GM19372 (cell line): Measurements from ENCODE around the gene NELFE.
"Not testable (repeated sequence)": the region's sequence is repeated elsewhere in the genome, so short reads cannot be mapped to it uniquely, and the experiment has no call there.

Experiments
- ATAC-seq: cut with Tn5 transposase; IDR thresholded peaks from one replicate; pipeline ENCODE4 v1.9.1; 2021; ENCODE audit warnings: mild to moderate bottlenecking, low read depth, moderate library complexity; ENCODE audit not compliant: unreplicated experiment

NELFE gene

GRCh38 chr6:31949926-31950548 is 8.7 kb downstream of the NELFE start:
- ATAC-seq, result no peak

DNA sequence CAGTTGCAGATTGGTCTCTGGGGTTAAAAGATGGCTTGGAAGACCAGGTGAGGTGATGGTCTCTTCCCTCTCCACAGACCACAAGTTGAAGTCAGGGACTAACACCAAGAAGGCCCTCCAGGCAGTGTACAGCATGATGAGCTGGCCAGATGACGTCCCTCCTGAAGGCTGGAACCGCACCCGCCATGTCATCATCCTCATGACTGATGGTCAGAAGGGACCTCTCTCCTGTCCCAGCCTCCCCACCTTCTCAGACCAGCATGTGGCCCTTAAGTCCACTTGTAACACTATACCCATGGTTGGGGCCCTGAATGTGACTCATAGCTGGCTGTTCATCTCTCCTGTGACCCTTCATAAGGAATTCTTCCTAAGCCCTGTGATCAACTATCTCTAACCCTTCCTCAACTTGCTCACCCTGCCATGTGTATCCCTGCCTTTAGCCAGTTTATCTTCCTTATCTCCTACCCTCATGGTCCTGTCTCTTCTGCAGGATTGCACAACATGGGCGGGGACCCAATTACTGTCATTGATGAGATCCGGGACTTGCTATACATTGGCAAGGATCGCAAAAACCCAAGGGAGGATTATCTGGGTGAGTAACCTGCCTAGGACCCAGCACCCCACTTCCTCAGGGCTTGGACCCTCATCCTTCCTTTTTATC is 9.9 kb downstream of the NELFE start:
- ATAC-seq, result no peak

DNA sequence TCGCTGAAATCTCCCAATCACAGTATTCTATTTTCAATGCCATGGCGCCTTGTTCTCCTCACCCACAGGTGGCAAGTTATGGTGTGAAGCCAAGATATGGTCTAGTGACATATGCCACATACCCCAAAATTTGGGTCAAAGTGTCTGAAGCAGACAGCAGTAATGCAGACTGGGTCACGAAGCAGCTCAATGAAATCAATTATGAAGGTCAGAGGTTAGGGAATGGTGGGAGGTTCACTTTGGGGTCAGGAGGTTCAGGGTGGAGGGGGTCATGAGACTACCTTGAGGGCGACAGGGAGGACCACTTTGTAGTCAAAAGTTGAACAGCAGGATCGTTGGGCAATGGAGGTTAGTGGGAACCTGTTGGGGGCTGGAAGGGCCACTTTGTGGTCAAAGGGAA is 10.5 kb downstream of the NELFE start:
- ATAC-seq, result no peak

DNA sequence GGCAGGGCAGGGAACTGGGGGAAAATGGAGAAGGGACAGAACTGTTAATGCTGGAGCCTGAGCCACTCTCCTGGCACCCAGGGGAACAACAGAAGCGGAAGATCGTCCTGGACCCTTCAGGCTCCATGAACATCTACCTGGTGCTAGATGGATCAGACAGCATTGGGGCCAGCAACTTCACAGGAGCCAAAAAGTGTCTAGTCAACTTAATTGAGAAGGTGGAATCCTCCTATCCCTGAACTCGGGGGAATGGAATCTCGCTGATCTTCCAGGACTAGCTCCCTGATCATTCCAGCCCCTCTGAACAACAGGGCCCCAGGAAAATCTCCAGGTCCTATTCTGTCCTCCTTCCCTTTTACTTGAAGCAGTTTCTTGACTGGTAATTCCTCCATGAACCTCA is 10.9 kb downstream of the NELFE start:
- ATAC-seq, result no peak

DNA sequence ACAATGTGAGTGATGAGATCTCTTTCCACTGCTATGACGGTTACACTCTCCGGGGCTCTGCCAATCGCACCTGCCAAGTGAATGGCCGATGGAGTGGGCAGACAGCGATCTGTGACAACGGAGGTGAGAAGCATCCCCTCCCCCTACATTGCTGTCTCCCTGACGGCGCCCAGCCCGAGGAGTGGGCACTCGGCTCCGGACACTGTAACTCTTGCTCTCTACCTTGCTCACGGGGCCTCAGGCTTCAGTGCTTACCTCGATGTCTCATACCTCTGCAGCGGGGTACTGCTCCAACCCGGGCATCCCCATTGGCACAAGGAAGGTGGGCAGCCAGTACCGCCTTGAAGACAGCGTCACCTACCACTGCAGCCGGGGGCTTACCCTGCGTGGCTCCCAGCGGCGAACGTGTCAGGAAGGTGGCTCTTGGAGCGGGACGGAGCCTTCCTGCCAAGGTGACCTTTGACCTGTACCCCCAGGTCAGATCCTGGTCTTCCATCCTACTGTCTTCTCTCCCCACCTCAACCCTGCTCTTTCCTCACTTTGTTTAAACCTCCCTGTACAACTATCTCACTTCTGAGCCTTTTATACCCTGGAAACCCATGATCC is 11.6 kb downstream of the NELFE start:
- ATAC-seq, result no peak

DNA sequence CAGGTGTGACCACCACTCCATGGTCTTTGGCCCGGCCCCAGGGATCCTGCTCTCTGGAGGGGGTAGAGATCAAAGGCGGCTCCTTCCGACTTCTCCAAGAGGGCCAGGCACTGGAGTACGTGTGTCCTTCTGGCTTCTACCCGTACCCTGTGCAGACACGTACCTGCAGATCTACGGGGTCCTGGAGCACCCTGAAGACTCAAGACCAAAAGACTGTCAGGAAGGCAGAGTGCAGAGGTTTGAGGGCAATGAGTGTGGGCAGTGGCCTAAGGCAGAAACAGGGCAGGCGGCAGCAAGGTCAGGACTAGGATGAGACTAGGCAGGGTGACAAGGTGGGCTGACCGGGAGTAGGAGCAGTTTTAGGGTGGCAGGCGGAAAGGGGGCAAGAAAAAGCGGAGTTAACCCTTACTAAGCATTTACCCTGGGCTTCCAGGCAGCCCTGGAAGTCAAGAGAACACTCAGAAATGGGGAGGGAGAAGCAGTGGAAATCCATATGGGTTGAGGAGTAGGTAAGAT is 12.3 kb downstream of the NELFE start:
- ATAC-seq, result no peak

GRCh38 chr6:31945507-31946369 is 13.0 kb downstream of the NELFE start, which contains the start of gene CFB:
CFB (plus strand) TSS chr6:31946095; CDS start chr6:31946222, 127 bp downstream.
- ATAC-seq, result no peak

- ATAC-seq, result no peak
These were observed 13.6 kb downstream of the NELFE start for GRCh38 chr6:31945154-31945506.

- ATAC-seq, result no peak
These were observed 15.0 kb downstream of the NELFE start for GRCh38 chr6:31943742-31944141.

DNA sequence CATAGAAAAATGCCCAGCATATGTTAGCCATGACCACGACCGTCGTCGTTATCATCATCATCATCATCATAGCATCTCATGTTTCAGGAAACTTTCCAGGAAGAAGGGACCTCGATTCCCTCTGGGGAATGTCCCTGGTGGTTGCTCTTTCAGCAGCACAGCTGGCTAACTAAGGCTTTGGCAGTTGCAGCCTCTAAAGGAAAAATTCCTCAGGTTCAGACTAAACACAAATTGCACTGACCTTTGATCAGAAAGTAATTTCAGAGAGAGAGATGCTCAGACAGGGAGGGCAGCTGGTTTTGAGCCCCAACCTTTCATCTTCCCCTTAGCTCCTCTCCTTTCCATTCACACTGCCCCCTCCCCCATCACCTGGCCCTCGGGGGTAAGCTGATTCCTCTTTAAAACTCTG is 18.5 kb downstream of the NELFE start:
- ATAC-seq, result no peak

DNA sequence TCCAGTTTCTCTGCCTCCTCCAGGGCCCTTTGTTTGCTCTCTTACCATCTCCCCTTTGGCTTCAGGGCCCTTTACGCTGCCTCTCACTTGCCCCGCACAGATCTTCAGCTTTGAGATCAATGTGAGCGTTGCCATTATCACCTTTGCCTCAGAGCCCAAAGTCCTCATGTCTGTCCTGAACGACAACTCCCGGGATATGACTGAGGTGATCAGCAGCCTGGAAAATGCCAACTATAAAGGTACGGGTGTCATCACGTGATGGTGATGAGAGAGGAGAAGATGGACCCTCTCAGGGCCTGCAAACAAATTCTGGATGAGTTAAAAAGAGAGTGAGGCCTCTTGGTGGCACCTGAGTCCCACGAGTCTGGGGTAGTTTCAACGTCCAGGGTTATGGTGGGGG is 22.9 kb downstream of the NELFE start:
- ATAC-seq, result no peak

DNA sequence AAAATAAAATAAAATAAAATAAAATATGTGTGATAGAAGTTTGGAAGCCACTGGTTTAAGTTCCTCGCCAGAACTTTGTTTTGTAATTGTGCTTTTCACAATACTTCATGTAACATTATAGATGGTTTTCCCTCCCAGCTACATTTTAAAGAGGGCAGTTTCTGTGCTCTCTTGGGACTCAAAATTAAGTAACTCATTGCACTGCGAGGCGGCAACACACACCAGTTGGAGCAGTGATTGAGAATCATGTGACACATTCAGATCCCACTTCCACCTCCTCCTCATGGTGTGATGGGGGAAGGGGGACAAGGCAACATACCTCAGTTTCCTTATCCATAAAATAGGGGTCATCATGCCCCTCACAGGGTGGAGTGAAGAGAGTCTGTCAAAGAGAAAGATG is 23.8 kb downstream of the NELFE start:
- ATAC-seq, result no peak

GRCh38 chr6:31933537-31933936 is 25.2 kb downstream of the NELFE start:
- no peak for ATAC-seq

DNA sequence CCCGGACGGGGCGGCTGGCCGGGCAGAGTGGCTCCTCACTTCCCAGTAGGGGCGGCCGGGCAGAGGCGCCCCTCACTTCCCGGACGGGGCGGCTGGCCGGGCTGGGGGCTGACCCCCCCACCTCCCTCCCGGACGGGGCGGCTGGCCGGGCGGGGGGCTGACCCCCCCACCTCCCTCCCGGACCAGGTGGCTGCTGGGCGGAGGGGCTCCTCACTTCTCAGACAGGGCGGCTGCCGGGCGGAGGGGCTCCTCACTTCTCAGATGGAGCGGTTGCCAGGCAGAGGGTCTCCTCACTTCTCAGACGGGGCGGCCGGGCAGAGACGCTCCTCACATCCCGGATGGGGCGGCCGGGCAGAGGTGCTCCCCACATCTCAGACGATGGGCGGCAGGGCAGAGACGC is 26.6 kb downstream of the NELFE start:
- ATAC-seq, result not testable (repeated sequence)

GRCh38 chr6:31930962-31931361 is 27.8 kb downstream of the NELFE start:
- no peak for ATAC-seq

- no peak for ATAC-seq
These were observed 30.2 kb downstream of the NELFE start for GRCh38 chr6:31928672-31928939.

GRCh38 chr6:31927863-31928671 is 30.7 kb downstream of the NELFE start:
- no peak for ATAC-seq

DNA sequence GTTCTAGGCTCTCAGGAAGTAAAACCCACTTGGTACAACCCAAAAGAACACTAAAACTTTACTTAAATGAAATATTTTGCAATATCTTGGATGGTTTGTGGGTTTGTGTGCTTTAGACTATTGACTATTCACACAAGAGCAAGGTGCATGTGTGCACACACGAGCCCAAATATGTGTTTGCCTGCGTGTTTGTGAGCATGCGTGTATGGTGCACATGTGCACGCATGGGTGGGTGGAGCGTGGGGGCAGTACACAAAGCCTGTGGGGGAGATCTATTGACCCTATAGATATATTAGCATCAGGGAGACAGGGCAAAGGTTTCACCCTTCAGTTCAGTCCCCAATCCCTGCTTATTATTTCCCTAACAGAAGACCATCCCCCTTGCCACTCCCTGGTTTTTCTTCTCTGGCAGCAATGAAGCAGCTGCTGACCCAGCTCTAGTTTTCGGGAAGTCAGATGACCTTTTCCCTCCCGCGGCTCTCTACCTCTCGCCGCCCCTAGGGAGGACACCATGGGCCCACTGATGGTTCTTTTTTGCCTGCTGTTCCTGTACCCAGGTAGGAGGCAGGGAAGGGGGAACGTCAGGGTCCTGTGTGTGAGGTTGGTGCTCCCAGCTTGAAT is 31.4 kb downstream of the NELFE start, which contains the start of gene C2:
Gene C2 (plus strand): TSS at position 476 of the 621 bp plus-strand sequence. CDS start 36 bp downstream, at position 512.
- ATAC-seq, result no peak

- no peak for ATAC-seq
These were observed 35.8 kb downstream of the NELFE start for GRCh38 chr6:31922942-31923341.

DNA sequence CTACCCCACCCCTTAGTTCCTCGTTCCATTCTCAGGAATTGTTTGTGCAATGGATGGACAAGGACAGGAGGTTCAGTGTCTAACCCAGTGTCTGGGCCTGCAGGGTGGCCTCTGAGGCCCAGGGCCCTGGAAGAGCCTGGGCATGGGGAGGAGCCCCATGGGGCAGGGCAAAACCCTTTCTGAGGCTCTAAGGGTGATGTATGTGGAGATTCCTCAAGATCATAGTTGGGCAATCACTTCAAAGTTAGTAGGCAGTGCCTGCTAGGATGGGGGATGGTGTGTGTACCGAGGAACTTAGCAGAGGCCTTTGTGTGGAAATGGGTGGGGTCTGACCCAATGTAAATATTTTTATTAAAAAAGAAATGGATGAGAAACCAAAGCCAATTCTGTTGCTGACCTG is 38.0 kb downstream of the NELFE start:
- ATAC-seq, result no peak
